DMS153 treated with DMSO at 0.1 percent for 48 hours (cell line): ENCODE measurements around the gene ATCAY.
"Not testable (repeated sequence)": the region's sequence is repeated elsewhere in the genome, so short reads cannot be mapped to it uniquely, and the experiment has no call there.

Experiments
- DNase-seq: peaks from one replicate; lab custom pipeline; 2025; ENCODE audit not compliant: unreplicated experiment; lab: John Stamatoyannopoulos, UW

ATCAY gene

GRCh38 chr19:3852614-3853254, 27.8 kb upstream of the ATCAY start:
- DNase-seq = no peak

- DNase-seq = no peak
These were observed 25.2 kb upstream of the ATCAY start for GRCh38 chr19:3855320-3855719.

GRCh38 chr19:3857449-3858003, 23.0 kb upstream of the ATCAY start:
- no peak for DNase-seq

- DNase-seq = no peak
These were observed 20.0 kb upstream of the ATCAY start for GRCh38 chr19:3860499-3860898.

GRCh38 chr19:3862826-3863500, 17.5 kb upstream of the ATCAY start:
- DNase-seq = no peak

GRCh38 chr19:3863648-3864047, 16.8 kb upstream of the ATCAY start:
- DNase-seq = no peak

- no peak for DNase-seq
These were observed 13.4 kb upstream of the ATCAY start for GRCh38 chr19:3866910-3867638.

GRCh38 chr19:3867971-3868769, 12.3 kb upstream of the ATCAY start:
- no peak for DNase-seq

- DNase-seq = peak; percentile 53
These were observed 11.6 kb upstream of the ATCAY start, which contains the start of gene ZFR2 for GRCh38 chr19:3868770-3869456. ZFR2 (minus strand) TSS chr19:3869038; CDS start chr19:3869017, 21 bp downstream.

GRCh38 chr19:3873151-3873550, 7.3 kb upstream of the ATCAY start:
- no peak for DNase-seq

GRCh38 chr19:3874695-3875094, 5.8 kb upstream of the ATCAY start:
- DNase-seq = not testable (repeated sequence)

- no peak for DNase-seq
These were observed 829 bp upstream of the ATCAY start for GRCh38 chr19:3879656-3880055.

- no peak for DNase-seq
These were observed 971 bp downstream of the ATCAY start for GRCh38 chr19:3881272-3882040.

- DNase-seq = peak; percentile 14
These were observed 1.5 kb downstream of the ATCAY start for GRCh38 chr19:3882041-3882384.

- DNase-seq = no peak
These were observed 10.1 kb downstream of the ATCAY start for GRCh38 chr19:3890591-3890990.

- DNase-seq = no peak
These were observed 13.2 kb downstream of the ATCAY start for GRCh38 chr19:3893509-3894179.

GRCh38 chr19:3894959-3895358, 14.5 kb downstream of the ATCAY start:
- DNase-seq = not testable (repeated sequence)

- DNase-seq = no peak
These were observed 15.3 kb downstream of the ATCAY start for GRCh38 chr19:3895788-3896187.

GRCh38 chr19:3897936-3898335, 17.5 kb downstream of the ATCAY start:
- DNase-seq = no peak
